T-helper 1 cell treated with Interleukin-12 subunit alpha and Interleukin-12 subunit beta and Interleukin-4 antibody, amounts not matched to agents 30 μg/mL and 1 μg/mL, for 36 hours (primary cell): ENCODE results near the gene CSTB.

ENCODE experiments used
- H3K27ac Mint-ChIP-seq: one replicate; pipeline ENCODE4 v1.8.0; 2021; ENCODE audit warnings: mild to moderate bottlenecking, mixed read lengths
- H3K27me3 Mint-ChIP-seq: one replicate; pipeline ENCODE4 v1.8.0; 2021; ENCODE audit warnings: low read depth, mixed read lengths
- H3K36me3 Mint-ChIP-seq: one replicate; pipeline ENCODE4 v1.8.0; 2021; ENCODE audit warnings: low read depth, mixed read lengths
- H3K4me1 Mint-ChIP-seq: one replicate; pipeline ENCODE4 v1.8.0; 2021; ENCODE audit warnings: low read depth, mixed read lengths
- H3K4me3 Mint-ChIP-seq: one replicate; pipeline ENCODE4 v1.8.0; 2021; ENCODE audit warnings: mild to moderate bottlenecking, moderate library complexity, mixed read lengths
- H3K9me3 Mint-ChIP-seq: one replicate; pipeline ENCODE4 v1.8.0; 2021; ENCODE audit warnings: mixed read lengths

The CSTB gene

GRCh38 chr21:43745772-43746517, 30.2 kb downstream of the CSTB start:
- H3K27me3 Mint-ChIP-seq = no peaks in the 10 kb centered on the region
- H3K36me3 Mint-ChIP-seq = peaks cover 25% of the 10 kb centered on the region

GRCh38 chr21:43744725-43745124, 31.4 kb downstream of the CSTB start:
- no peaks in the 10 kb centered on the region for H3K27me3 Mint-ChIP-seq
- peaks cover 23% of the 10 kb centered on the region for H3K36me3 Mint-ChIP-seq
- peak overlapping the region; percentile 69 for H3K27ac Mint-ChIP-seq
- no peak overlapping the region for H3K4me3 Mint-ChIP-seq
- peaks cover 3% of the 10 kb centered on the region for H3K4me1 Mint-ChIP-seq
- H3K9me3 Mint-ChIP-seq = no peaks in the 10 kb centered on the region

More at GRCh38 chr21:43745772-43746517, 30.2 kb downstream of the CSTB start:
- H3K4me3 Mint-ChIP-seq = no peak overlapping the region
- H3K9me3 Mint-ChIP-seq = no peaks in the 10 kb centered on the region
- H3K4me1 Mint-ChIP-seq = no peaks in the 10 kb centered on the region
- no peak overlapping the region for H3K27ac Mint-ChIP-seq

- Mint-ChIP-seq H3K4me3 (no peak overlapping the region), H3K4me1 (peaks cover 7% of the 10 kb centered on the region)
These were observed 32.2 kb downstream of the CSTB start for GRCh38 chr21:43743947-43744346.

GRCh38 chr21:43741423-43742096, 34.5 kb downstream of the CSTB start:
- Mint-ChIP-seq H3K4me1 (peaks cover 8% of the 10 kb centered on the region), H3K27me3 (no peaks in the 10 kb centered on the region), H3K27ac (no peak overlapping the region), H3K36me3 (peaks cover 19% of the 10 kb centered on the region), H3K4me3 (no peak overlapping the region), H3K9me3 (no peaks in the 10 kb centered on the region)

More at GRCh38 chr21:43743947-43744346, 32.2 kb downstream of the CSTB start:
- peaks cover 23% of the 10 kb centered on the region for H3K36me3 Mint-ChIP-seq
- no peak overlapping the region for H3K27ac Mint-ChIP-seq
- H3K27me3 Mint-ChIP-seq = no peaks in the 10 kb centered on the region
- H3K9me3 Mint-ChIP-seq = no peaks in the 10 kb centered on the region

GRCh38 chr21:43740497-43741156, 35.5 kb downstream of the CSTB start:
- peaks cover 9% of the 10 kb centered on the region for H3K4me1 Mint-ChIP-seq
- no peaks in the 10 kb centered on the region for H3K9me3 Mint-ChIP-seq
- no peak overlapping the region for H3K4me3 Mint-ChIP-seq
- H3K27ac Mint-ChIP-seq = peak overlapping the region; percentile 20
- no peaks in the 10 kb centered on the region for H3K27me3 Mint-ChIP-seq
- peaks cover 14% of the 10 kb centered on the region for H3K36me3 Mint-ChIP-seq

GRCh38 chr21:43739621-43740435, 36.3 kb downstream of the CSTB start:
- peaks cover 12% of the 10 kb centered on the region for H3K36me3 Mint-ChIP-seq
- H3K9me3 Mint-ChIP-seq = no peaks in the 10 kb centered on the region
- no peak overlapping the region for H3K4me3 Mint-ChIP-seq
- H3K27ac Mint-ChIP-seq = no peak overlapping the region
- no peaks in the 10 kb centered on the region for H3K27me3 Mint-ChIP-seq
- H3K4me1 Mint-ChIP-seq = peaks cover 9% of the 10 kb centered on the region

GRCh38 chr21:43737158-43737950, 38.8 kb downstream of the CSTB start:
- Mint-ChIP-seq H3K27ac (no peak overlapping the region), H3K27me3 (no peaks in the 10 kb centered on the region)

GRCh38 chr21:43736224-43736883, 39.8 kb downstream of the CSTB start:
- no peaks in the 10 kb centered on the region for H3K9me3 Mint-ChIP-seq
- H3K4me3 Mint-ChIP-seq = no peak overlapping the region
- H3K36me3 Mint-ChIP-seq = peaks cover 7% of the 10 kb centered on the region
- H3K27ac Mint-ChIP-seq = no peak overlapping the region
- H3K27me3 Mint-ChIP-seq = no peaks in the 10 kb centered on the region
- H3K4me1 Mint-ChIP-seq = peaks cover 21% of the 10 kb centered on the region

More at GRCh38 chr21:43737158-43737950, 38.8 kb downstream of the CSTB start:
- Mint-ChIP-seq H3K4me3 (no peak overlapping the region), H3K4me1 (peaks cover 19% of the 10 kb centered on the region), H3K36me3 (peaks cover 5% of the 10 kb centered on the region), H3K9me3 (no peaks in the 10 kb centered on the region)

GRCh38 chr21:43735236-43736091, 40.6 kb downstream of the CSTB start:
- H3K27me3 Mint-ChIP-seq = no peaks in the 10 kb centered on the region
- peaks cover 21% of the 10 kb centered on the region for H3K4me1 Mint-ChIP-seq
- no peak overlapping the region for H3K4me3 Mint-ChIP-seq
- no peaks in the 10 kb centered on the region for H3K9me3 Mint-ChIP-seq
- H3K36me3 Mint-ChIP-seq = peaks cover 7% of the 10 kb centered on the region
- H3K27ac Mint-ChIP-seq = no peak overlapping the region

- Mint-ChIP-seq H3K4me1 (peaks cover 21% of the 10 kb centered on the region), H3K36me3 (peaks cover 7% of the 10 kb centered on the region), H3K27me3 (no peaks in the 10 kb centered on the region), H3K27ac (no peak overlapping the region), H3K4me3 (no peak overlapping the region), H3K9me3 (no peaks in the 10 kb centered on the region)
These were observed 41.2 kb downstream of the CSTB start for GRCh38 chr21:43734928-43735229.

- Mint-ChIP-seq H3K4me3 (no peak overlapping the region), H3K36me3 (peaks cover 7% of the 10 kb centered on the region), H3K27ac (no peak overlapping the region), H3K4me1 (peaks cover 19% of the 10 kb centered on the region), H3K9me3 (no peaks in the 10 kb centered on the region), H3K27me3 (no peaks in the 10 kb centered on the region)
These were observed 41.8 kb downstream of the CSTB start for GRCh38 chr21:43734131-43734927.

- no peaks in the 10 kb centered on the region for H3K27me3 Mint-ChIP-seq
- H3K27ac Mint-ChIP-seq = no peak overlapping the region
- H3K4me3 Mint-ChIP-seq = no peak overlapping the region
- H3K4me1 Mint-ChIP-seq = peaks cover 19% of the 10 kb centered on the region
- H3K9me3 Mint-ChIP-seq = no peaks in the 10 kb centered on the region
- H3K36me3 Mint-ChIP-seq = peaks cover 7% of the 10 kb centered on the region
These were observed 42.5 kb downstream of the CSTB start for GRCh38 chr21:43733529-43734071.
